ENCODE data around the gene SMAD2. TPM values are rescaled to one million over a fixed set of nuclear protein-coding genes. Genes with fewer than 3 reads are reported as not detected.

SMAD2 gene
- total and polyA plus RNA-seq, 2 of the 8 experiments (the other 6 are each of a cell fraction or from before 2014, with no cell fraction given), result 28.4 to 124 TPM

DNA sequence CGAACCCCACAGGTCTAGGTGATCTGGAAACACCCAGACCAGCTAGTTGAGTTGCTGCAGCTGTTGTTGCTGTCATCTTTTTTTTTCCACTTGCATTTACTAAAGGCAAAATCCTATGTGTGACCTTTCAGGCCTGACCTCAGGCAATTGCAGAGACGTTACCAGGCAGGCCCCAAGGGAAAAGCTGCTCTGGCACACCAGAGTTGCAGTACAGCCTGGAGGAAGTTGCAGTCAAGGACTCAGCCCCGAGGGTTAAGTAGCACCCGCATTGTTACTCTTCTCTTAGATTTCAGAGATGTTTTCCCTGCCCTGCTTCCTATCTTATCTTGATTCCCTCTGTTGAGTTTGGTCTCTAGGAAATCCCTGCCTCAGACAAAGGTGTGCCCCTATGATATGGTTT is 45.2 kb upstream of the SMAD2 start (continued):
- no peak for TF ChIP-seq TAF7 (optimal IDR thresholded peaks at IDR 0.05; ENCODE audit: borderline replicate concordance, low read depth, low read length)
- no peak for TF ChIP-seq CHD1 (IDR thresholded peaks at IDR 0.05; ENCODE audit: low read depth, low read length)
- no peak for TF ChIP-seq CEBPB (IDR thresholded peaks at IDR 0.05; ENCODE audit: low read depth, low read length)
- TF ChIP-seq CBX8 (IDR thresholded peaks at IDR 0.05; ENCODE audit: borderline replicate concordance, low read depth, low read length), result no peak
- TF ChIP-seq SRF (IDR thresholded peaks at IDR 0.05; ENCODE audit: low read depth, low read length), result no peak
- TF ChIP-seq TAF1 (IDR thresholded peaks at IDR 0.05; ENCODE audit: low read depth, low read length), result no peak
- no peak for TF ChIP-seq CBX5 (IDR thresholded peaks at IDR 0.05; ENCODE audit: low read depth, low read length)
- TF ChIP-seq, protein P1, sequence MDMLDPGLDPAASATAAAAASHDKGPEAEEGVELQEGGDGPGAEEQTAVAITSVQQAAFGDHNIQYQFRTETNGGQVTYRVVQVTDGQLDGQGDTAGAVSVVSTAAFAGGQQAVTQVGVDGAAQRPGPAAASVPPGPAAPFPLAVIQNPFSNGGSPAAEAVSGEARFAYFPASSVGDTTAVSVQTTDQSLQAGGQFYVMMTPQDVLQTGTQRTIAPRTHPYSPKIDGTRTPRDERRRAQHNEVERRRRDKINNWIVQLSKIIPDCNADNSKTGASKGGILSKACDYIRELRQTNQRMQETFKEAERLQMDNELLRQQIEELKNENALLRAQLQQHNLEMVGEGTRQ (IDR thresholded peaks at IDR 0.05; ENCODE audit: low read length), result no peak
- no peak for TF ChIP-seq JUND (IDR thresholded peaks at IDR 0.05; ENCODE audit: low read length)
